NCI-H1417 (cell line): ENCODE data around the gene SHANK2.

ENCODE experiments used
- DNase-seq, 3 experiments: peaks; one replicate each; lab custom pipeline; 2025; lab: John Stamatoyannopoulos, UW

SHANK2 gene

GRCh38 chr11:71269603-71270511, 17.5 kb upstream of the SHANK2 start:
- no peak for DNase-seq

GRCh38 chr11:71268706-71269321, 16.4 kb upstream of the SHANK2 start:
- DNase-seq: no peak

- no peak for DNase-seq
These were observed 15.5 kb upstream of the SHANK2 start for GRCh38 chr11:71267807-71268421.

GRCh38 chr11:71266114-71266833, 13.9 kb upstream of the SHANK2 start:
- DNase-seq: no peak

GRCh38 chr11:71265559-71266092, 13.2 kb upstream of the SHANK2 start:
- no peak for DNase-seq

- no peak for DNase-seq
These were observed 11.0 kb upstream of the SHANK2 start for GRCh38 chr11:71263386-71263785.

- DNase-seq: no peak
These were observed 3.6 kb upstream of the SHANK2 start for GRCh38 chr11:71255800-71256479.

- DNase-seq: peak; percentile 5 to 71 (median 52)
These were observed 2.9 kb upstream of the SHANK2 start for GRCh38 chr11:71255323-71255722.

GRCh38 chr11:71253794-71254193, 1.4 kb upstream of the SHANK2 start:
- no peak for DNase-seq

GRCh38 chr11:71252770-71253730, 673 bp upstream of the SHANK2 start:
- DNase-seq: peak in 1 of 3 experiments; percentile 45

GRCh38 chr11:71251761-71252268, 562 bp downstream of the SHANK2 start:
- DNase-seq: peak; percentile 29 to 85 (median 76)

- peak in 2 of 3 experiments; percentile 75 to 85 for DNase-seq
These were observed 1.1 kb downstream of the SHANK2 start for GRCh38 chr11:71251151-71251721.

GRCh38 chr11:71250523-71251150, 1.7 kb downstream of the SHANK2 start:
- DNase-seq: no peak

- DNase-seq: no peak
These were observed 3.1 kb downstream of the SHANK2 start for GRCh38 chr11:71249301-71249700.

- peak in 1 of 3 experiments; percentile 26 for DNase-seq
These were observed 3.7 kb downstream of the SHANK2 start for GRCh38 chr11:71248656-71249055.

GRCh38 chr11:71248251-71248570, 4.2 kb downstream of the SHANK2 start:
- DNase-seq: peak in 1 of 3 experiments; percentile 20

GRCh38 chr11:71247551-71248250, 4.7 kb downstream of the SHANK2 start:
- DNase-seq: peak in 1 of 3 experiments; percentile 16

GRCh38 chr11:71246559-71246958, 5.8 kb downstream of the SHANK2 start:
- DNase-seq: peak; percentile 8 to 82 (median 64)
